HG02798 (cell line): ENCODE results near the gene LTA4H.
A peak's percentile ranks its signal among the peaks of the same experiment; 100 is the strongest.
"Not testable (repeated sequence)": the region's sequence is repeated elsewhere in the genome, so short reads cannot be mapped to it uniquely, and the experiment has no call there.

ENCODE experiments used
- ATAC-seq: cut with Tn5 transposase; IDR thresholded peaks from one replicate; pipeline ENCODE4 v1.9.1; 2021; ENCODE audit warnings: mild to moderate bottlenecking; ENCODE audit not compliant: unreplicated experiment, poor library complexity

The LTA4H gene

DNA sequence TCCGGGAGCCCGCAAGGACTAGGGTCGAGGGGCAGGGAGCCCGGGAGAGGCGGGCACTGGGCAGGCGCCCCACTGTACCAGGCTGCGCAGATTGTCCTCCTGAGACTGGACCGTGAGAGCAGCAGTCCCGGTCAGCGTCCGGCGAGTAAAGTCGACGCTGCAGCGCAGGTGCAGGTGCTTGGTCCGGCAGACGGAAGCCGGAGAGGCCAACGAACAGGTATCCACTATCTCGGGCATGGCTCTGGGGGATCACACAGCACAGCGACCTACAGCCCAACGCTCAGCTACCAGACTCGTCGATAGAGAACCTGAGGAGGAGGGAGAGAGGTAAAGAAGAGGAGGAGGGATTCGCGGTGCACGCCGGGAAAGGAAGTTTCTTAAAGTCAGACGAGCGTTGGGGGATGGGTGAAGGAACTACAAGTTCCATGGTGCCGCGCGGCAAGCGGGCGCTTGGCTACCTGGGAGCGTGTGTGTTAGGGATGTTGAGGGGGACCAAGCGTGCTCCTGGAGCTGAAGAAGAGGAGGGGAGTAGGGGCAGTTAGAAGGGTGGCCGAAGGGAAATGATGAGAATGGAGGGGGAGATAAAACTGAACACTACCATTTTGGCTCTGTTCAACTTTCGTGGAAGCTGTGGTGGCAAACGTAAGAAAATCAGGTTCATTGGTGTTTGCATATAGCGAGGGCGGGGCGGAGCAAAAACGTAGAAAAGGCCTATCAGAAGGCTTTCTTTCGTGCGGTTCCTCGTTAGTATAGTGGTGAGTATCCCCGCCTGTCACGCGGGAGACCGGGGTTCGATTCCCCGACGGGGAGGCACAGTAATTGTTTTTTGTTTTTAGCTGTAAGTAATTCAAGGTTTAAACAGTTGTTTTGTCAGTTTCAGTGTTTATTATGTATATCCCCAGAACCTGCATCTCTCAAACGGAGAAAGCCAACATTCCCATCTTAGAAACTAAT lies at the start of gene LTA4H:
LTA4H (minus strand) TSS at position 305 of the 954 bp plus-strand sequence; CDS start at position 237, 68 bp downstream.
- peak; percentile 92 for ATAC-seq

DNA sequence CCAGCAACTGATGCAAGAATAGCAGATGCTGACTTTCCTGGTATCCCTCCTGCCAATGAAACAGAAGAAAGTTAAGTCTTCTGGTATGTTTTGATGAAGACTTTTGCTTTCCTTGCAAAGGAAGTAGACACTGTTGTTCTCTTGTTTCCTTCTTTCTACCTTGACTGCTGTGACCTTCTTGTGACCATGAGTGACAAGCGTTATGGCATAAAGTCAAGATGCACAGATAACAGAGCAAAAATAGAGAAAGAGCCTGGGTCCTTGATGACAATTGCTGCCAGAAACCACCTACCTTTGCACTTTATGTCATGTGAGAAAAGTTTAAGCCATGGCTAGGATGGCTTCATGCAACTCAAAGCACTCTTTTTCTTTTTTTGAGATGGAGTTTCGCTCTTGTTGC lies 49.2 kb upstream of the LTA4H start:
- no peak for ATAC-seq

DNA sequence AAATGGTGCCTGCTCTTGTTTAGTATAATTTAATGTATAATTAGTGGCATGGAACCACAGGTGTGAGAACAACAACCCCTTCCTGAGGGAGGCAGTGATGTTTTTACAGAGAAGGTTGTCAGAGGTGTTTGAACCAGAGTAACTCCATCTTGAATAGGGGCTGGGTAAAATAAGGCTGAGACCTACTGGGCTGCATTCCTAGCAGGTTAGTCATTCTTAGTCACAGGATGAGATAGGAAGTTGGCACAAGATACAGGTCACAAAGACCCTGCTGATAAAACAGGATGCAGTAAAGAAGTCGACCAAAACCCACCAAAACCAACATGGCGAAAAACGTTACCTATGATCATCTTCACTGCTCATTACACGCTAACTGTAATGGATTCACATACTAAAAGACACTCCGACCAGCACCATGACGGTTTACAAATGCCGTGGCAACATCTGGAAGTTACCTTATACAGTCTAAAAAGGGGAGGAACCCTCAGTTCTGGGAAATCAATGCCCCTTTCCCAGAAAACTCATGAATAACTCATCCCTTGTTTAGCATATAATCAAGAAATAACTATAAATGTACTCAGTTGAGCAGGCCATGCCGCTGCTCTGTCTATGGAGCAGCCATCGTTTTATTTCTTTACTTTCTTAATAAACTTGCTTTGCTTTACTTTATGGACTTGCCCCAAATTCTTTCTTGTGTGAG lies 47.8 kb upstream of the LTA4H start:
- no peak for ATAC-seq

DNA sequence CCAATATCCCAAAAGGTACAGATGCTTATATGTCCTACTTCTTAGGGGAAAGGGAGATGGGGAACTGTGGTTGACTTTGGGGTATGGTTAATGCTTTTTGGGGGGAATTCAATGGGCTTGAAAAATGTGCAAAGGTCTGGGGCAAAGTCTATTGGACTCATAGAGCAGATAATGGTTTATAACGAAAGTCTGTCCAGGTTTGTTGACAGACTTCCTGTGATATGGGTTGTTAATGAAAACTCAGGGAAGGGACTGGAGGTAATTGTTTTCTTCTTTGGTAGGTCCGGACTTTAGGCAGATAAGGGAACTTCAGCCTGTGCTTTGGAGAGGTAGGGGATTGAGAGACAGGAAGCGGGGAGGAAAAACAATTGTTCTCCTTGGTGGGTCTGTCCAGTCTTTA lies 46.2 kb upstream of the LTA4H start:
- ATAC-seq = no peak

DNA sequence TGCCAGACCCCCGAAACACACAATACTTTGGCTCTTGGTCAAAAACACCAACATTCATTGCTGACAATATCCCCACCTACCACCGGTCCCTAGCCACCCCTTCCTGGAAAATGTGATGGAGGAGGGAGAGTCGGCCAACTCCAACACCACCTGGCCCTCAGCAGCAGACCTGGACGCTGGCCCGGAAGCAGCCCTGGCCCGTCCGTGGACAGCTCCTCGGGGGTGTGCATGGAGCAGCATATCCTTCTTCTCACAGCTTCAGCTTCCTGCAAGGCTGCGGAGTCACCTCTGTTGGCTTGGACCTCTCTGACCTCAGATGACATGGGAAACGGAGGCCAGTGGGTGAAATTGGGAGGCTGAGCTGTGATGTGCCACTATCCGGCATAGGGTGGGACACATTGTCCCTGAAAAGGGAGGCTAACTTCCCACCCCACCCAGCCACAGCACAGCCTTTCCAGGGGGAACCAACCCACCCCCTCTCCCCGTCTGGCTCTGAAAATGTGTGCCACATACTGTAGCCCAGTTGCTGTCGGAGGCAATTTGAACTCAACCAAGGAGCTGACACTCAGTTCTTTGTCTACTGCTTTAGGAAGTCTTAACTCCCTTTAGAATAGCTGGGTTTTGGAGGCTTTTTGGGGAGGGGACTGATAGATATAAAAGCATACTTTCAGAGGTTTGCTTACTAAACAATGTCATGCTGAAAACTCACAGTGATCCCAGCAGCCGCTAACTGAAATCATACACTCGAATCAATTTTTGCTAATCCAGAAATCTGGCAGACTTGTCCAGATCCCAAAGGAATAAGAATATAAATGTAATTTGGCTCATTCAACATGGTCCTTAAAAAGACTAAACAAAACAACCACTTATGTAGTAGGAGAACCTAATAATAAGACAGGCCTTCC lies 43.1 kb upstream of the LTA4H start:
- ATAC-seq = no peak

DNA sequence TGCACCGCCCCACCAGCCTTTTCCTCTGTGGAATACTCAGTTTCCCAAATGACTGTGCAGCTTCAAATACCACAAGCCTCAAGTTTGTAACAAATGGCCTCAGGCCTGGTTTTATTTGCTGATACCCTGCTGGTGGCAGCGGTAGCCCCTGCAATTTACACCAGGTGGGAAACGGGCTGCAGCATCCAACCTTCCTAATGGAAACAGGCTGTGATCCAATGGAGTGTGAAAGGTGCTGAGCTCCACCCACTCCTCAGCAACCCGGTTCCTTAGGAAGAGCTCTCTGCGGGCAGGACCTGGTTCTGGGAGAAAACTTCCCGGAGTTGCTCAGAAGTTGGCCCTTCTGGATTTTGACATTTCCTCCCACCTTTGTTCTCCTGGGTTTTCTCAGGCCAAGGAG lies 41.7 kb upstream of the LTA4H start:
- no peak for ATAC-seq

DNA sequence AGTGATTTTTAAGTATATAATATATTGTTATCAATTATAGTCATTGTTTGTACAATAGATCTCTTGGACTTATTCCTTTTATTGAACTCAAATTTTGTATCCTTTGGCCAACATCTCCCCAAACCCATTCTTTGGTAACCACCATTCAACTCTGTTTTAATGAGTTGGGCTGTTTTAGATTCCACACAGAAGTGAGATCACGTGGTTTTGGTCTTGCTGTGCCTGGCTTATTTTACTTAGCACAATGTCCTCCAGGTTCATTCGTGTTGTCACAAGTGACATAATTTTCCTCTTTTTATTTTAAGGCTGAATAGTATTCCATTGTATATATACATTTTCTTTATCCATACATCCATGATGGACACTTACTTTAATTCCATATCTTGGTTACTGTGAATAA lies 40.2 kb upstream of the LTA4H start:
- no peak for ATAC-seq

DNA sequence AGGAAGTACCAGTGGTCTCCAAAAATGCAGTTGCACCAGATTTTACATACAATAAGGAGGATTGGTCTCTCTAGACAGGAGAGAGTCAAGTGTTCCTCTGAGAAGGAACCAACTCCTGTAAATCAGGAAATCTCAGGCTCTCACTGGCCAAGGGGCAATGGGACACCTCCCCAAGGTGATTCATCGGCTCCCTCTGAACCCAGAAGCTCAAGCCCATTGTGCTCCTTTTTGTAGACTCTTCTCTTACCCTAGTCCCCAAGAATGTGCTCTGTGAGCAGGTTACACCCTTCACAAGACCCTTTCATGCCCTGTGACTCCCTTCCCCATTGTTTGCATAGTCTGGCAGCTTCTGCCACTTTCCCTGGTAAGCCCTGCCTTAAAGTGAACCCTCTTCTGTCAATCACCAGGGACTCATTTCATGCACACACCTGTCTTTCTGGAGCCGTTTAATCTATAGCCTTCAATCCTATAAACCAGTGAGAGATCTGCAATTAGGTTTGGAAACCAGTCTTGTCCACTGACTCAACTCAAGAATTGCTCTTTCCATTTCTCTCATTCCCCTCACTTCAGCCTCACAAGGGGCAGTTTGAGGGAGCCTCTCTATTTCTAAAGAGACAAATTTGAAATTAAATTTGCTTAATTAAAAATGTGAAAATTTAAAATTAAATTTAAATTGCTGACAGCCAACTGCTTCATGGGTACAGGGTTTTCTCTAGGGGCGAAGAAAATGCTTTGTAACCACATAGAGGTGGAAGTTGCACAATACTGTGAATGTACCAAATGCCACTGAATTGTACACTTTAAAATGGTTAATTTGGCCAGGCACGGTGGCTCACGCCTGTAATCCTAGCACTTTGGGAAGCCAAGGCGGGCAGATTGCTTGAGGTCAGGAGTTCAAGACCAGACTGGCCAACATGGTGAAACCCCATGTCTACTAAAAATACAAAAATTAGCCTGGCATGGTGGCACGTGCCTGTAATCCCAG lies 38.3 kb upstream of the LTA4H start:
- no peak for ATAC-seq

DNA sequence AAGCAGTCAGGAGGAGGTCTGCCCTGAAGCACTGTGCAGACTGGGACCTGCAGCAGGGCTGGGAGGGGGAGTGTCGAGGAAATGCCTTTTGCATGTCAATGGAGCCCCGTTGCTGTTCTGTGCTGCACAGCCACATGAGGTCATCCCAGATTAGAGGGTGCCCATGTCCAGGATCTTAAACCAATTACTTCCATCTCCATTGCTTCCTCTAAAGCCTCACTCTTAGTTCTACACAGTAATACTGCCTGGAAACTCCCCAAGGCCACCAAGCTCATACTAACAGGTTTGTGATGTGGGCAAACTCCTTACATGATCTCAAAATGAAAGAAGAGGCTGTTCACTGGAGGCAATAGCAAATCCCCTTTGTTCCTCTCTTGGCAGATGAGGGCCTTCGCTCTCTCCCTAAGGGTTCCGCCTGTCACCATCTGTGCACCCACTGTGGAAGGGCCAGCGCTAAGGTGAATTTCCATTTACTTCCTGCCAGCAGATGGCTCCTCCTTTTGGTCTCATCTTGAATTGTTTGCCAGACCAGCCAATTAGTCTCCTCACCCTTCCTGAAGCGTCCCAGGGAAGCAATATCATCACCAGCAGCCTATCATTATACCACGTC lies 35.4 kb upstream of the LTA4H start:
- ATAC-seq = peak; percentile 65

DNA sequence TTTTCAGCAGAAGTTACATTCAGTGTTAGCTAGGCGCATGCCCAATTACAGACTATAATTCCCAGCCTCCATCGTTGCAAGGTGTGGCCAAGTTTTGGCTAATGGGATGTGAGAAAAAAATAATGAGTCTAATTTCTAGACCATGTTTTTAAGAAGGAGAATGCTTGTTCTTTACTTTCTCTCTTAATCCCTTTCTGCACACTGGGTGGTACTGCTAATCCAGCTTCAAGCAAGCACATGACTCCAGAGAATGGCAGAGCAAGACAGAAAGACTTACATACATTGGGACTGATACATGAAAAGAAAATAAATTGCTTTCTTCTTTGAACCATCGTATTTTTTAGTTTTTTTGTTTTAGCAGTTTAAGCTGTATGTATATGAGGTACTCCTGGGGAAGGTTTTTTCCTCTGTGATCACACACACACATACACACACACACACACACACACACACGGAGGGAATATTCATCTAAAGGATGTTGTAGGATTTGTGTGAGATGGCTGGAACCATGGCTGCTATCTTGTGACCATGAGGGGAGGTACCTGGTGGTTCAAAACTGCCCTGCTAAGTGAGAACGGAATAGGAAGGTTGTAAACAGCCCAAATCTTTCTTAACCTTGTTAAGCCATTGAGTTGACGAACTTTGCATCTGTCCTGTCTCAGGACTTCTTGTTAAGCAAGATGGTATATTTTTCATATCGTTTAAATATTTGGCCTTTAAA lies 34.3 kb upstream of the LTA4H start:
- no peak for ATAC-seq

DNA sequence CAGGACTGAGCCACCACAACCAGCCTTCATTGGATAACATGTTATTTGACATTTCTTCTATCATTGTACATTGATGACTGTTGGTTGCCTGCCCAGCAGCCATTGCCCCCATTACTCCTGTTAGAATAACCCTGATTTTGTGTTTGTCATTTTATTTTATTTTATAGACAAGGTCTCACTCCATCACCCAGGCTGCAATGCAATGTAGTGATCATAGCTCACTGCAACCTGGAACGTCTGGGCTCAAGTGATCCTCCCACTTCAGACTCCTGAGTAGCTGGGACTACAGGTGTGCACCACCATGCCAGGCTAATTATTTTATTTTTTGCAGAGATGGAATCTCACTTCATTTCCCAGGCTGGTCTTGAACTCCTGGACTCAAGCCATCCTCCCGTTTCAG lies 33.2 kb upstream of the LTA4H start:
- no peak for ATAC-seq

DNA sequence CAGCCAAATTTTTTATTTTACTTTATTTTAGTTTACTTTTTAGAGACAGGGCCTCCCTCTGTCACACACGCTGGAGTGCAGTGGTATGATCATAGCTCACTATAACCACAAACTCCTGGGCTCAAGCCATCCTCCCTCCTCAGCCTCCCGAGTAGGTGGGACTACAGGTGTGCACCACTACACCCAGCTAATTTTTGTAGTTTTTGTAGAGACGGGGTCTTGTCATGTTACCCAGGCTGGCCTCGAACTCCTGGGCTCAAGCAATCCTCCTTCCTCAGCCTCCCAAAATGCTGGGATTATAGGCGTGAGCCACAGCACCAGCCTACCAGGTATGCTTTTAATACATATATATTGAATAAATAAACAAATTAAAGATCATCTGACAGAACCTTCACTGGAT lies 32.7 kb upstream of the LTA4H start:
- no peak for ATAC-seq

DNA sequence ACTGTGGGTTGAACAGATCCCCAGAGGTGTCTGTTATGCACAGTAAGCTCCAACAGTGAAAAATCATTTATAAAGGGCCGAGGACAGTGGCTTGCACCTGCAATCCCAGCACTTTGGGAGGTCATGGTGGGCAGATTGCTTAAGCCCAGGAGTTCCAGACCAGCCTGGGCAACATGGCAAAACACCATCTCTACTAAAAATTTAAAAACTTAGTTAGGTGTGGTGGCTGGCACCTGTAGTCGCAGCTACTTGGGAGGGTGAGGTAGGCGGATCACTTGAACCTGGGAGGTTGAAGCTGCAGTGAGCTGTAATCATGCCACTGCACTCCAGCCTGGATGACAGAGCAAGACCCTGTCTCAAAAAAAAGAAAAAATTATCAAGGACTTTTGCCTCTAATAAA lies 30.4 kb upstream of the LTA4H start:
- ATAC-seq = not testable (repeated sequence)

DNA sequence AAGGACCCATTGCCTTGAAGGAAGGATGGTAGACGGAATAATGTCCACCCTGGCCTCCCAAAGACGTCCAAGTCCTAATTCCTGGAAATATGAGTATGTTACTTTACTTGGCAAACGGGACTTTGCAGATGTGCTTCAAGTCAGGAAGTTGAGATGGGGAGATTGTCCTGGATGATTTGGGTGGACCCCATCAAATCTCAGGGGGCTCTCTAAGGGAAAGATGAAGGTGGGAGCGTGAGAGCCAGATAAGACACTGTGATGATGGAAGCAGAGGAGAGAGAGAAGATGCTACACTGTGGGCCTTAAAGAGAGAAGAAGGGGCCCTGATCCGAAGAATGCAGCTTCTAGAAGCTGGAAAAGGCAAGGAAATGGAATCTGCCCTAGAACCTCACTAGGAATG lies 29.6 kb upstream of the LTA4H start:
- ATAC-seq = no peak

DNA sequence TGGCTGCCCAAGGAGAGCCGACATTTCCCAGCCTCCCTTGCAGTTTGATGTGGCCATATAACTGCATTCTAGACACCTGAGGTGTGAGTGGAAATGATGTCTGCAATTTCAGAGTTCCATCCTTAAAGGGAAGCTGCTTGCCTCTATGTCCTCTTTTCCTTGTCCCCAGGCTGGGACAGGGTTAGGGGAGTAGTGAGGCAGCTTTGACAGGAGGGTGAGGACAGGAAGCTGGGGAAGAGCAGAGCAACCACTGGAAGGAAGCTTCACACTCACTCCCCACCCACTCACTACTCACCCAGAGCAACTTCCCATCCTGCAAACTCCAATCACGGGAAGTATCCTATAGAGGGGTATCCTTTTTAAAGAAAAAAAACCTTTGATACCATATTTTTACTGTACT lies 28.9 kb upstream of the LTA4H start:
- ATAC-seq = no peak

DNA sequence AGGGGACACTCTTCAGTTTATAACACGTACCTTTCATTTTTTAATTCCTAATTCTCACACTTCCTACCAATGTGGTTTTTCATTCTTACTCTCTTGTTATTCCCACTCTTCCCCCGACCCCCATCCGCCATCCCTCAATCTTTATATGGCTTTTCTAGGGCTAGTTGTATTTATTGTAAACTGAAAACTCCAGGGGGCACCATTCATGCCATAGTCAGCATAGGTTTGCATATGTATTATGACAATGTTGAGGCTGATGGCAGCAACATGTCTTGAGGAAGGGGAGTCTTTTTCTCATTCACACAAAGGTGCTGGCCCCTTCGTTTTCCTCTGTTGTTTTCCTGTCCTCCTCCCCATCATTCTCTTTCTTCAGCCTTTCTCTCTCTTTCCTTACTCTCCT lies 27.7 kb upstream of the LTA4H start:
- ATAC-seq = no peak

DNA sequence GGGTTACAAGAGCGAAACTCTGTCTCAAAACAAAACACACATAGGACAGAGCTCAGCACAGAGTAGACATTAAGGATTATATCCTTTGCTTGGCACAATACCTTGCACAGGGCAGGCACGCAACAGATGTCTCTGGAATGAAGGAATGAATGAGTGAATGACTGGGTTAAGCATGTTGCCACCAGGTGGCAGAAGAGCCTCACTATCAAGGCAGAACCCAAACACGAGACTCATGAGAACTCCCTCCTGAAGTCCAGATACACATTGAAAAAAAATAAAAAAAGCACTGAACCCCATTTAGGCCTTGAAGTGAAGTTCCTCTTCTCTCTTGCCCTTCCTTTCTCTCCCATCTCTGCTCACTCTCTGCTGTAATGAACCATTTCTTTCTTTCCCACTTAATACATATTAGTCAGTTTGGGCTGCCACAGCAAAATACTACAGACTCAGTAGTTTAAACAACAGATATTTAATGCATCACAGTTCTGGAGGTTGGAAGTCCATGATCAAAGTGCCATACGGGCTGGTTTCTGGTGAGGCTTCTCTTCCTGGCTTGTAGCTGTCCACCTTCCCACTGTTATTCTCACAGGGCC lies 26.6 kb upstream of the LTA4H start:
- ATAC-seq = peak; percentile 75

DNA sequence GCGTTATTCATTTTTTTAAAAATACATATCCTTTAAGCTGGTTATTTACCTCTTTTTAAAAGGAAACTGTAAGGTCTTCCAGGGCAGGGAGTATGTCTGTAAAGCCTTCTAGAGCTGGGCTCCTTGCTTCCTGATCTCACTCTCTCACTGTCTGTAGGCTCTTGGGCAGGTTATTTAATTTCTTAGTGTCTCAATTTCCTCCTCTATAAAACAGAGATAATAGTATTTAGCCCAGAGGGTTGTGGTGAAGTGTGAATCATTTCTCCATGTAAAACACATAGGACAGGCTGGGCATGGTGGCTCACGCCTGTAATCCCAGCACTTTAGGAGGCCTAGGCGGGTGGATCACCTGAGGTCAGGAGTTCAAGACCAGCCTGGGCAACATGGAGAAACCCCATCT lies 25.9 kb upstream of the LTA4H start:
- ATAC-seq = no peak
